Activated CD8-positive, alpha-beta T cell treated with anti-CD3 and anti-CD28 coated beads for 36 hours (primary cell): ENCODE data around the gene ZNF670. TPM values are rescaled to one million over a fixed set of nuclear protein-coding genes. Genes with fewer than 3 reads are reported as not detected.

ENCODE experiments used
- ATAC-seq: fragments of 200-7000 bp; cut with Tn5 transposase; one replicate; pipeline ENCODE4 v1.10.0; 2021; ENCODE audit warnings: mild to moderate bottlenecking, moderate library complexity
- CTCF ChIA-PET: fragments of 350-600 bp; sonication (Branson Sonifier 250); formaldehyde crosslinking; loops from one replicate; lab custom pipeline; 2021; ENCODE audit warnings: antibody characterized with exemption; lab: Charles Lee
- POLR2A ChIA-PET: fragments of 350-600 bp; sonication (Branson Sonifier 250); formaldehyde crosslinking; loops from one replicate; lab custom pipeline; 2021; ENCODE audit warnings: antibody characterized with exemption; lab: Charles Lee
- DNase-seq: peaks from one replicate; pipeline ENCODE4 v3.0.0-alpha.2; 2020
- H3K27ac Mint-ChIP-seq: one replicate; pipeline ENCODE4 v1.8.0; 2021; ENCODE audit warnings: mild to moderate bottlenecking, mixed read lengths
- H3K27me3 Mint-ChIP-seq: one replicate; pipeline ENCODE4 v1.8.0; 2021; ENCODE audit warnings: mixed read lengths
- H3K36me3 Mint-ChIP-seq: one replicate; pipeline ENCODE4 v1.8.0; 2021; ENCODE audit warnings: low read depth, mixed read lengths
- H3K4me1 Mint-ChIP-seq: one replicate; pipeline ENCODE4 v1.8.0; 2021; ENCODE audit warnings: low read depth, mixed read lengths
- H3K4me3 Mint-ChIP-seq: one replicate; pipeline ENCODE4 v1.8.0; 2021; ENCODE audit warnings: mild to moderate bottlenecking, moderate library complexity, mixed read lengths
- H3K9me3 Mint-ChIP-seq: one replicate; pipeline ENCODE4 v1.8.0; 2021; ENCODE audit warnings: mixed read lengths
- CTCF ChIP-seq: fragments of 200-600 bp; IDR thresholded peaks from one replicate; pipeline ENCODE4 v1.8.0; 2022; ENCODE audit warnings: antibody characterized with exemption, mild to moderate bottlenecking
- intact Hi-C: fragments of 100-400 bp; cut with micrococcal nuclease; formaldehyde crosslinking; loops from one replicate; pipeline ENCODE4 v1.10.0; 2022
- total RNA-seq, 2 experiments: library from RNA; stranded (reverse); gene quantifications; one replicate each; pipeline ENCODE4 v1.2.3, GENCODE V29; 2021

Gene ZNF670
- total RNA-seq, 2 experiments from 2014 or later, result 3.3 to 4.0 TPM

- no peak for TF ChIP-seq CTCF
- Mint-ChIP-seq H3K27ac (no peak overlapping the region), H3K4me1 (peaks cover 32% of the 10 kb centered on the region), H3K27me3 (peaks cover 36% of the 10 kb centered on the region), H3K36me3 (peaks cover 25% of the 10 kb centered on the region), H3K9me3 (peaks cover 23% of the 10 kb centered on the region), H3K4me3 (no peak overlapping the region)
- ChIA-PET POLR2A (interaction anchor here (1.2 kb wide), 1 partner anchor 176 kb away, joined by 3 read pairs; no protein-coding TSS in a partner anchor), CTCF (no interaction called here)
- intact Hi-C loops, result no loop called here
- ATAC-seq, result no peak
- DNase-seq, result no peak
Observed at GRCh38 chr1:247105966-247106365, 27.4 kb upstream of the ZNF670 start.

- H3K36me3 Mint-ChIP-seq, result peaks cover 35% of the 10 kb centered on the region
- CTCF ChIA-PET, result no interaction called here
- ATAC-seq (no peak), DNase-seq (no peak)
- intact Hi-C loops, result no loop called here
- no peak for TF ChIP-seq CTCF
- H3K4me3 Mint-ChIP-seq, result no peak overlapping the region
- H3K27ac Mint-ChIP-seq, result no peak overlapping the region
- H3K27me3 Mint-ChIP-seq, result peaks cover 30% of the 10 kb centered on the region
- peaks cover 24% of the 10 kb centered on the region for H3K4me1 Mint-ChIP-seq
- H3K9me3 Mint-ChIP-seq, result peaks cover 31% of the 10 kb centered on the region
- POLR2A ChIA-PET, result interaction anchor here (1.7 kb wide), 1 partner anchor 26 kb away, joined by 4 read pairs; the partner anchor contains the start of gene ZNF670
Observed at GRCh38 chr1:247104965-247105364, 26.4 kb upstream of the ZNF670 start.

GRCh38 chr1:247103859-247104591 is 25.4 kb upstream of the ZNF670 start, which contains the start of gene ZNF669:
Gene ZNF669 (minus strand): TSS chr1:247104356. CDS start chr1:247104199, 157 bp downstream.
- CTCF ChIA-PET, result no interaction called here
- POLR2A ChIA-PET, result interaction anchor here (0.6 to 1.7 kb wide), 2 partner anchors 26 to 98 kb away, joined by 3 to 4 read pairs; partner anchors contain the start of gene ZNF670
- Mint-ChIP-seq H3K4me1 (peaks cover 21% of the 10 kb centered on the region), H3K36me3 (peaks cover 43% of the 10 kb centered on the region), H3K9me3 (peaks cover 31% of the 10 kb centered on the region), H3K27ac (peak within 1 kb of the TSS; percentile 90), H3K27me3 (peaks cover 24% of the 10 kb centered on the region), H3K4me3 (peak within 1 kb of the TSS; percentile 89)
- intact Hi-C loops, result no loop called here
- DNase-seq (peak; percentile 97), ATAC-seq (peak; percentile 99)
- TF ChIP-seq CTCF, result no peak

- Mint-ChIP-seq H3K27ac (no peak overlapping the region), H3K9me3 (peaks cover 37% of the 10 kb centered on the region), H3K27me3 (peaks cover 7% of the 10 kb centered on the region), H3K36me3 (peaks cover 58% of the 10 kb centered on the region), H3K4me1 (peaks cover 21% of the 10 kb centered on the region), H3K4me3 (peak overlapping the region; percentile 21)
- intact Hi-C loops, result no loop called here
- TF ChIP-seq CTCF, result no peak
- DNase-seq (no peak), ATAC-seq (no peak)
- ChIA-PET CTCF (no interaction called here), POLR2A (no interaction called here)
Observed at GRCh38 chr1:247102381-247102780, 23.8 kb upstream of the ZNF670 start.

GRCh38 chr1:247100676-247101279 is 22.2 kb upstream of the ZNF670 start:
- DNase-seq (no peak), ATAC-seq (no peak)
- intact Hi-C loops, result no loop called here
- ChIA-PET POLR2A (no interaction called here), CTCF (no interaction called here)
- Mint-ChIP-seq H3K4me3 (no peak overlapping the region), H3K4me1 (peaks cover 21% of the 10 kb centered on the region), H3K27me3 (no peaks in the 10 kb centered on the region), H3K27ac (no peak overlapping the region), H3K9me3 (peaks cover 53% of the 10 kb centered on the region), H3K36me3 (peaks cover 69% of the 10 kb centered on the region)
- no peak for TF ChIP-seq CTCF
